A204.1 (cell line): ENCODE results near the gene DPF3.

Experiments used
- FAIRE-seq: peaks from 2 replicates; lab custom pipeline; 2012; peaks lifted over from hg19 to GRCh38; lab: Jason Lieb, UNC

Gene DPF3

GRCh38 chr14:72614365-72614764 is 279.5 kb downstream of the DPF3 start:
- no peak for FAIRE-seq

- FAIRE-seq: no peak
Observed at GRCh38 chr14:72613975-72614319, 280.0 kb downstream of the DPF3 start.

- no peak for FAIRE-seq
Observed at GRCh38 chr14:72613231-72613974, 280.5 kb downstream of the DPF3 start.

GRCh38 chr14:72612041-72612440 is 281.9 kb downstream of the DPF3 start:
- no peak for FAIRE-seq

- FAIRE-seq: no peak
Observed at GRCh38 chr14:72611506-72611905, 282.4 kb downstream of the DPF3 start.

GRCh38 chr14:72610831-72611200 is 283.1 kb downstream of the DPF3 start:
- no peak for FAIRE-seq

- FAIRE-seq: no peak
Observed at GRCh38 chr14:72610096-72610830, 283.6 kb downstream of the DPF3 start.

- FAIRE-seq: no peak
Observed at GRCh38 chr14:72609205-72609916, 284.5 kb downstream of the DPF3 start.

- no peak for FAIRE-seq
Observed at GRCh38 chr14:72608391-72609204, 285.3 kb downstream of the DPF3 start.

GRCh38 chr14:72607386-72608130 is 286.3 kb downstream of the DPF3 start:
- no peak for FAIRE-seq

- FAIRE-seq: no peak
Observed at GRCh38 chr14:72606879-72607278, 287.0 kb downstream of the DPF3 start.

- no peak for FAIRE-seq
Observed at GRCh38 chr14:72605921-72606220, 288.0 kb downstream of the DPF3 start.

GRCh38 chr14:72605096-72605920 is 288.6 kb downstream of the DPF3 start:
- no peak for FAIRE-seq

- no peak for FAIRE-seq
Observed at GRCh38 chr14:72604133-72604532, 289.8 kb downstream of the DPF3 start.

- FAIRE-seq: no peak
Observed at GRCh38 chr14:72603639-72604038, 290.3 kb downstream of the DPF3 start.

GRCh38 chr14:72600551-72601330 is 293.2 kb downstream of the DPF3 start:
- FAIRE-seq: no peak

GRCh38 chr14:72599579-72600470 is 294.1 kb downstream of the DPF3 start:
- no peak for FAIRE-seq

- no peak for FAIRE-seq
Observed at GRCh38 chr14:72598306-72598705, 295.6 kb downstream of the DPF3 start.
